DMS53 (cell line): Measurements from ENCODE around the gene OR5AC2.
A peak's percentile ranks its signal among the peaks of the same experiment; 100 is the strongest.

ENCODE experiments used
- DNase-seq: peaks from one replicate; lab custom pipeline; 2025; lab: John Stamatoyannopoulos, UW

OR5AC2 gene

DNA sequence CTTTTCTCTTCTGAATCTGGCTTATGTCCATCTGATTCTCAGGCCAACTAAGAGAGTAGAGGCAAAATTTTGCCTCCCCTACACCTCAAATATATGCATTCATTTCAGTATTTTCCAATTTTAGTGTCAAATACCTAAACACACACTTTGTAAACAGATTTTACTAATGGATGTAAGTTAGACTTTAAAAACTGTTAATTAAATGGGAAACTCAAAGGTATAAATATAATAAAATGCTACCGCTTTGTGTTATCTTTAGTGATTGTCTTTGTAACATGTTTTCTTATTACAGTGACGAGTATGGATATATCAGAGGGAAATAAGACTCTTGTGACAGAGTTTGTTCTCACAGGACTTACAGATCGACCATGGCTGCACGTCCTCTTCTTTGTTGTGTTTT is at the start of gene OR5AC2:
OR5AC2 (plus strand) TSS at position 301 of the 400 bp plus-strand sequence; CDS start at position 301, 0 bp downstream.
- DNase-seq, result no peak

- DNase-seq, result no peak
Measured at GRCh38 chr3:98038286-98038685, 48.7 kb upstream of the OR5AC2 start.

DNA sequence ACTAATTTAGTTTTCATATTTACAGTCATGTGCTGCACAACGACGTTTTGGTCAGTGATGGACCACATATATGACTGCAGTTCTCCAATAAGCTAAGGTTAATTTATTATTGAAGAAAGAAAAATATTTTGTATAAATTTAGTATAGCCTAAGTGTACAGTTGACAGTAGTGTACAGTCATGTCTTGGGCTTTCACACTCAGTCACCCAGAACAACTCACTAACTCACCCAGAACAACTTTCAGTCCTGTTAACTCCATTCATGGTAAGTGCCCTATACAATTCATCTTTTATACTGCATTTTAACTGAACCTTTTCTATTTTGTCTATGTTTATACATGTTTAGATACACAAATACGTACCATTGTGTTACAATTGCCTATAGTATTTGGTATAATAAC is 48.1 kb upstream of the OR5AC2 start:
- peak; percentile 53 for DNase-seq

DNA sequence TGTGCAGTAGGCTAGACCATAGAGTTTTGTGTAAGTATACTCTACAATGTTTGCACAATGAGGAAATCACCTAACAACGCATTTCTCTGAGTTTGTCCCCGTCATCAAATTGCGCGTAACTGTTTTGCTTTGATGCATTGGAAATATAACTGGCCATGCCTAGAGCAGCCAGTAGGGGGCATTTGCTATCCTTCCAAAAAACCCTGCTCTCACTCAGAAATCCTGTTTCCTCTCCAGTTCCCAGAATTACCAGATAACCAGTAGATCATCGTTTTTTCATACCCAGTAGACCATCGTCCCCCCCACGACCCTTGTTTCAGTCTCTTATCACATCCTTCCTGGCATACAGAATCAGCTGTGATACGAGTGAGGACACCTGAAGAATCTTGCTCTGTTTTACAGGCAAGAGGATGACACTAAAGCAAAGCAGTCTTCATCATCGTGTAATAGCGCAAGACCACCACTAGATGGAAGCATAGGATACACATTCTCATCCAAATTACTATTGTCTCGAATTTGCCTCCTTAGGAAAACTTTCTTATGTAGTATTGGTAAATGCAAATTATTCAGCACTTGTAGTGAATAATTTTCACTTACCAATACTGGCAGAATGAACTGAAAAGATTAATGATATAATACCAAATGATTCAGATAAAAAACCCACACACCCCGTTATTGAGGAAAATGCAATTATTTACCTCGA is 47.5 kb upstream of the OR5AC2 start:
- DNase-seq, result peak; percentile 90

DNA sequence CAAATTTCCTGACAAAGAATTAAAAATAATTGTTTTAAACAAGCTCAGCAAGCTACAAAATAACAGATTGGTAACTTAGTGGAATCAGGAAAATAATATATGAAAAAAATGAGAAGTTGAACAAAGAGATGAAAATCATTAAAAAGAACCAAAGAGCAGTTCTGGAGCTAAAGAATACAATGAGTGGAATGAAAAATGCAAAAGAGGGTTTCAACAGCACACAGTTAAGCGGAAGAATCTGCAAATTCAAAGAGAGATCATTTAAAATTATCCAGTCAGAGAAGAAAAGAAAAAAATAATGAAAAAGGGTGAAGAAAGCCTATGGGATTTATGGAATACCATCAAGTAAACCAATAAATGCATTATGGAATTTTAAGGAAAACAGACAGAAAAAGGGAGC is 45.6 kb upstream of the OR5AC2 start:
- no peak for DNase-seq

- DNase-seq, result no peak
Measured at GRCh38 chr3:98048586-98048985, 38.4 kb upstream of the OR5AC2 start.

GRCh38 chr3:98049271-98049670 is 37.7 kb upstream of the OR5AC2 start:
- DNase-seq, result no peak

- DNase-seq, result no peak
Measured at GRCh38 chr3:98056035-98056434, 30.9 kb upstream of the OR5AC2 start.

DNA sequence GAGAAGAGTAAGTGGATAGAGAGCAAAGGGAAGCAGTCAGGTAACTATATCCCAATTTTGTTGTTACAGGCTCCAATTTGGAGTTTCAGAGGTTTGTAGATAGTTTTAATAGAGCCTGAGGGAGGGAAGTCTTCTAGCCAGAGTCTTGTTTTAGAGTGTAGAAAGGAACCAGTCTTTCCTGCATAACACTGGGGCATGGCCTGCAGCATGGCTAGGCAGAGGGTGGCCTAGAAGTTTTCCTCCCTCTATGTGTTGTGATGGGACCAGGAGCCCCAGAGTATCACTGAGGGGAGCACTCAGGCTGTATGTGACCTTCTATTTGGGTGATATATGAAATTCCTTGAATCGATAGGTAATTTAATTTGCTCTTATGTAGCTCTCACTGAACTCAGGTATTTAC is 29.3 kb upstream of the OR5AC2 start:
- no peak for DNase-seq

GRCh38 chr3:98058244-98058960 is 28.6 kb upstream of the OR5AC2 start:
- no peak for DNase-seq

DNA sequence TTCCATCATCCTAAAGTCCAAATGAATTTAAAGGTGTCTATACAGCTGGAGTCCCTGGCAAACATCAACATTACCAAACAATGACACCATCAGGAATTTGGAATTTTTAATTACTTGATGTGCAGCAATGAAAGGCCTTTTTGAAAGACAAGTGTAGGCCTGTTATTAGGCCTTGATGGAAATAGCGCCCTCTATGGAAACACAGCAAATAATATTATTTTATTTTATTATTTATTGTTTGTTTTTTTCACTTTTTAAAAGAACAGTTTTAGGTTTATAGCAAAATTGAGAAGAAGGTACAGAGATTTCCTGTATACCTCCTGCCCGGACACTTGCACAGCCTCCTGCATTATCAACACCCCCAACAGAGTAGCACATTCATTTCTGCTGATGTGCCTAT is 18.1 kb upstream of the OR5AC2 start:
- peak; percentile 22 for DNase-seq

DNA sequence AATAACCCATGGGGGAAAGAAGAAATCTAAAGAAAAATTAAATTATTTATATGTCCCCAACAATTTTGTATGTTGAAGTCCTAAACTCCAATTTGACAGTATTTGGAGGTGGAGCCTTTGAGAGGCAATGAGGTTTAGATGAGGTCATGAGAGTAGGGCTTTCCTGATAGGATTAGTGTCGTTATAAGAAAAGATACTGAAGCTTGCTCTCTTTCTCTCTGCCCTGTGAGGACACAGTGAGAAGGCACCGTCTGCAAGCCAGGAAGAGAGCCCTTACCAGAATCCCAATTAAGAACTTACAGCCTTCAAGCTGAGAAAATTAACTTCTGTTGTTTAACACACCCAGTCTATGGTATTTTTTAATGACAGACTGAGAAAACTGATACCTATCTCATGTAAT is 16.1 kb upstream of the OR5AC2 start:
- peak; percentile 3 for DNase-seq

DNA sequence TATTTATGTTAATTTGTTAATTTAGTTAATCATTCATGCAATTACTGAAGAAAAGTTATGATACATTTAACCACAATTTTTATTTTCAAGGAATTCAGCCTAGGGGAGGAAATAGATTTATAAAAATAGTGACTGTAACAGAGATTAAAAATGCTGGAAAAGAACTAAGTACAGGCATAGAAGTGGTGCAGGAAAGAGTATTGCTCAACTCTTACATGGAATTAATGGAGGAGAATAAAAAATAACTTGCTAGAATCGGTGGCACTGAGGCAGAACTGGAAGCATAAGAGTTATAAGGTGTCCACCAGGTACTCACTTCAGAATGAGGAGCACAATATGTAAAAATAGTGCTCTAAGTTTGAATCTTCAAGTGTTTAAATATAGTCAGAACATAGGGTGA is 13.5 kb upstream of the OR5AC2 start:
- no peak for DNase-seq

DNA sequence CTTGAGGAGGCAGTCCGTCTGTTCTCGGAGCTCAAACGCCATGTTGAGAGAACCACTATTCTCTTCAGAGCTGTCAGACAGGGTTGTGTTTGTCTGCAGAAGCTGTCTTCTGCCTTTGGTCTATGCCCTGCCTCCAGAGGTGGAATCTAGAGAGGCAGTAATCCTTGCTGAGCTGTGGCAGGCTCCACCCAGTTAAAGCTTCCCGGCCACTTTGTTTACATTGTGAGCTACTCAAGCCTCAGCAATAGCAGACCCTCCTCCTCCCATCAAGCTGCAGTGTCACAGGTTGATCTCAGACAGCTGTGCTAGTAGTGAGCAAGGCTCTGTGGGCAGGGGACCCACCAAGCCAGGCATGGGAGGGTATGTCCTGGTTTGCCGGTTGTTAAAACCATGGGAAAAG is 8.9 kb downstream of the OR5AC2 start:
- peak; percentile 84 for DNase-seq

- peak; percentile 36 for DNase-seq
Measured at GRCh38 chr3:98099848-98100247, 12.9 kb downstream of the OR5AC2 start.

DNA sequence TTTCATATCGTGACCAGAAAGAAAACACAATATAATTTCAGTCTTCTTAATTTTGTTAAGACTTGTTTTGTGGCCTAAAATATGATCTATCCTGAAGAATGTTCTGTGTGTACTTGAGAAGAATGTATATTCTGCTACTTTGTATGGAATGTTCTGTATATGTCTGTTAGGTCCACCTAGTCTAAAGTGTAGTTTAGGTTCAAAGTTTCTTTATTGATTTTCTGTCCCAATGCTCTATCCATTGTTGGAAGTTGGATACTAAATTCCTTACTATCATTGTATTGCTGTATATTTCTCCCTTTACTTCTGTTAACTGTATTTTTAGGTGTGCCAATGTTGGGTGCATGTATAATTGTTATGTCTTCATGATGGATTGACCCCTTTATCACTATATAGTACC is 21.2 kb downstream of the OR5AC2 start:
- DNase-seq, result no peak

DNA sequence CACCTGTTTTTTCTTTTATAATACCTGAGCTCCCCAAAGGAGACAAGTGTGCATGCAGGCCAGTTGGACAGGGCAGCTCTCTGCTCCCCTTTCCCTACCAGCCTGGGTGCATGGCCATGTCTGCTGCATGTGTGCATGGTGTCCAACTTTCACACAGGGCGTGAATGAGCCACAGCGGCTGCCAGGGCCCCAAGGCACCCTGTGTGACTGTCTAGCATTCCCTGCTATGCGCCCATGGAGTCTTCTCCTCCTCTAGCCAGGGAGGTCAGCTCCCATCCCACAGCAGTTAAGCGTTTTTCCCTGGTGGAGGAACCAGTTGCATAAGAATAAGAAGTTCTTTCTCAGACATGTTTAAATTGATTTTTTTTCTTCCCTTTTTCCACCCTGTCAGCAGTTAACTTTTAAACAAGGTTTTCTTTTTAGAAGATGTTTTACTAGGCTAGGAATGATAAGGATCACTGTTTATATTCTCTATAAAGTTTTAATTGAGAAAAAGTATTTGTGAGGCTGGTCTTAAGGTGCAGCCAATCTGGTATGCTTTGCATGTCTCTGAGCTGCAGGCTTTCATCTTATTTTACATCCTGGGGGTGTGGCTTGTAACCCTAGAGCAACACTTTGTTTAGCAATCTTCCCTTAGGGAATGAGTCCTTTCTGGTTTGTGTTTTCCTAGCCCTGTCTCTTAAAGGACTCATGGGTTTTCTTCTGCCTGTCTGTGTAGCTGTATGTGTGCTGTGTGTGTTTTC is 23.0 kb downstream of the OR5AC2 start:
- DNase-seq, result no peak

DNA sequence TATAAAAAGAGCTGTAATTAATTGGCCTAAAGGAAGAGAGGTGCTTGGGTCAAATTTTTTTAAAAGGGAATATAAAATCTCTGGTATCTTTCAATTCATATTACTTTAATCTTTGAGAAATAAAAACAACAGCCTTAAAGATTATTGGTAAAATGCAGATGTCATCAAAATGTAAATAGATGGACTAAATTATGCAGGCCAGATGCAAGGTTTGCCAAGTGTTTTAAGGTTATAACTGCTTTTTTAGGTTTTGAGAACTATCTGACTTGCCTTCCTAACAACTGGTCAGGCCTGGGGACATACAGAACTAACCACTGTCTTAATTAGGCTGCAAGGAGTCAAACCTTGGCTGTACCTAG is 23.6 kb downstream of the OR5AC2 start:
- no peak for DNase-seq

- DNase-seq, result peak; percentile 1
Measured at GRCh38 chr3:98114264-98114663, 27.3 kb downstream of the OR5AC2 start.

GRCh38 chr3:98115717-98116116 is 28.7 kb downstream of the OR5AC2 start:
- no peak for DNase-seq

- DNase-seq, result no peak
Measured at GRCh38 chr3:98130421-98130820, 43.4 kb downstream of the OR5AC2 start, which contains the start of gene OR5H1. TSS of gene OR5H1 (plus strand) at chr3:98130721. CDS start at chr3:98132698, 1,977 bp downstream.

- peak; percentile 30 for DNase-seq
Measured at GRCh38 chr3:98136631-98137030, 49.7 kb downstream of the OR5AC2 start.
